AG09319 (cell line): ENCODE measurements around the gene PLAA.
A peak's percentile ranks its signal among the peaks of the same experiment; 100 is the strongest.
"Not testable (repeated sequence)": the region's sequence is repeated elsewhere in the genome, so short reads cannot be mapped to it uniquely, and the experiment has no call there.

ENCODE experiments used
- DNase-seq: peaks from one replicate; pipeline ENCODE4 v3.0.0-alpha.2; 2010; ENCODE audit warnings: low read depth; ENCODE audit errors: extremely low read depth
- TF ChIP-seq, protein P1 (sequence below): IDR thresholded peaks from 2 replicates; pipeline ENCODE4 v1.5.1; 2011; ENCODE audit warnings: low read depth, mild to moderate bottlenecking, inconsistent platforms, low read length, moderate library complexity

The PLAA gene

DNA sequence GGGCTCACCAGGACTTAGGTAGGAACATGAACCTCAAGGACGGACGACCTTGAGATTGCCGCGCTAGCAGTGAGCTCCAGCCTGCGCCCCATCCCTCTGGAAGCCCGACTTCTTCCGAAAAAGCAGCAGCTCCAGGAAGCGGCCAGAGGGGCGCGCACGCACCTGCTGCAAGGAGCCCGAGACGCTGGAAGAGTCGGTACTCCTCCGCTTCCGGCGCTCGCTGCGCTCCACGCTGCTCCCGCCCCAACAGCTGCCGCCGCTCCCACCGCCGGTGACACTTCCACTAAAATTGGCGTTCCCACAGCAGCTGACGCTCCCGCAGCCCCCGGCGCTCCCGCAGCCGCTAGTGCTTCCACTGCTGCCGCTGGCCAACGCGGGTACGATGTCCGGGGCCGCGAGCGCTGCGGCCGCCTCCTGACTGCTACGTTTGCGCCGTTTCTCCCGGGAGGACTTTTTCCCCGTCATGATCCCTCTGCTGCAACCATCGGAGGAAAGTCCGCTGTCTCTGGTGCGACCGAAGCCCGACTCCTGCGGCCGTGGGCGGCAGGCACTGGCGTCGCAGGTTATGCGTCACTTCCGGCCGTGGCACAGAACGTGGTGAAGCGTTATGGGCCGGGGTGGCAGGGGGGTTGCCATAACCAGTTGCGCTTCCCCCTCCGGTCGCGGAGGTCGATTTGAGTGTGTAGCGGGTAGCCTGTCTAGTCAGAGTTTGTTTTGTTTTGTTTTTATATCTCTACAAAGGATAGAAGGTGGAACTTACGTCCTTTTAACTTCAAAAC, 54.6 kb downstream of the PLAA start, which contains the start of gene CAAP1:
Gene CAAP1, minus strand, starts transcription at position 552 of the 779 bp plus-strand sequence. Its CDS starts 87 bp downstream, at position 465.
- peak; percentile 69 for DNase-seq
- TF ChIP-seq, protein P1, sequence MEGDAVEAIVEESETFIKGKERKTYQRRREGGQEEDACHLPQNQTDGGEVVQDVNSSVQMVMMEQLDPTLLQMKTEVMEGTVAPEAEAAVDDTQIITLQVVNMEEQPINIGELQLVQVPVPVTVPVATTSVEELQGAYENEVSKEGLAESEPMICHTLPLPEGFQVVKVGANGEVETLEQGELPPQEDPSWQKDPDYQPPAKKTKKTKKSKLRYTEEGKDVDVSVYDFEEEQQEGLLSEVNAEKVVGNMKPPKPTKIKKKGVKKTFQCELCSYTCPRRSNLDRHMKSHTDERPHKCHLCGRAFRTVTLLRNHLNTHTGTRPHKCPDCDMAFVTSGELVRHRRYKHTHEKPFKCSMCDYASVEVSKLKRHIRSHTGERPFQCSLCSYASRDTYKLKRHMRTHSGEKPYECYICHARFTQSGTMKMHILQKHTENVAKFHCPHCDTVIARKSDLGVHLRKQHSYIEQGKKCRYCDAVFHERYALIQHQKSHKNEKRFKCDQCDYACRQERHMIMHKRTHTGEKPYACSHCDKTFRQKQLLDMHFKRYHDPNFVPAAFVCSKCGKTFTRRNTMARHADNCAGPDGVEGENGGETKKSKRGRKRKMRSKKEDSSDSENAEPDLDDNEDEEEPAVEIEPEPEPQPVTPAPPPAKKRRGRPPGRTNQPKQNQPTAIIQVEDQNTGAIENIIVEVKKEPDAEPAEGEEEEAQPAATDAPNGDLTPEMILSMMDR: peak; percentile 45

- TF ChIP-seq, protein P1: no peak
- no peak for DNase-seq
Observed at GRCh38 chr9:26891726-26892125, 55.3 kb downstream of the PLAA start.

DNA sequence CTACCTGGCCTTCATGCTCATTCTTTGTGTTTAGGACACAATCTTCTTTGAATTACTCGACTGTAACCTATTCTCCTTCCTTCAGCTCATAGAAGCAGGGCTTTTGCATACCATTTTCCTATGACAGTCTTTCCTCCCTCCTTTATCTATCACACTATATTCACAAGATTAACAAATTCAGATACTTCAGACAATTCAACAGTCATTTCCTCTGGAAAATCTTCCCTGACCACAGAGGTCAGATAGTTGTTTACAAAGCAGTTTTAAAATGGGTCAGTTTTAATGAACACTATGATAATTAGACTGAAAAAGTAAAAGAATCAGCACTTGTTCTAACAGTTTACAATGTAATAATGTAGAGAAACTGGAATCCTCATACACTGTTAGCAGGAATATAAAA, 58.8 kb downstream of the PLAA start:
- TF ChIP-seq, protein P1: no peak
- no peak for DNase-seq

GRCh38 chr9:26882154-26882553, 64.9 kb downstream of the PLAA start:
- no peak for DNase-seq
- TF ChIP-seq, protein P1: no peak

GRCh38 chr9:26880262-26880661, 66.8 kb downstream of the PLAA start:
- TF ChIP-seq, protein P1: no peak

DNA sequence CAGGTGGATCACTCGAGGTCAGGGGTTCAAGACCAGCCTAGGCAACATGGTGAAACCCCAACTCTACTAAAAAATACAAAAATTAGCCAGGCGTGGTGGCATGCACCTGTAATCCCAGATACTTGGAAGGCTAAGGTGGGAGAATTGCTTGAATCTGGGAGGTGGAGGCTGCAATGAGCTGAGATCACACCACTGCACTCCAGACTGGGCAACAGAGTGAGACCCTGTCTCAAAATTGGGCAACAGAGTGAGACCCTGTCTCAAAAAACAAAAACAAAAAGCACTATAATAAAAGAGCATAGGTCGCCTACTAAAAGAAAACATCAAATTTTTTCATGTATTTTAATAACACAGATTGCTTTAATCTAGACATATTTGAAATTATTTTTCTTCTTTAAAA, 71.9 kb downstream of the PLAA start:
- not testable (repeated sequence) for DNase-seq

More at GRCh38 chr9:26880262-26880661, 66.8 kb downstream of the PLAA start:
- no peak for DNase-seq

- TF ChIP-seq, protein P1: no peak
- no peak for DNase-seq
Observed at GRCh38 chr9:26870292-26870691, 76.8 kb downstream of the PLAA start.

GRCh38 chr9:26863074-26863473, 84.0 kb downstream of the PLAA start:
- DNase-seq: no peak

More at GRCh38 chr9:26863074-26863473, 84.0 kb downstream of the PLAA start:
- TF ChIP-seq, protein P1: peak; percentile 25
